Ovary (tissue), 9 donors: ENCODE results near the gene TRAPPC8. TPM values are rescaled to one million over a fixed set of nuclear protein-coding genes. Genes with fewer than 3 reads are reported as not detected.

ENCODE experiments used
- DNase-seq, 5 donors: peaks; one replicate each; pipeline ENCODE4 v3.0.0-alpha.2; 2019 to 2020
- H3K27ac ChIP-seq, 2 donors: fragments of 200-600 bp; one replicate each; pipeline versions ENCODE4 v1.5.1 to v1.8.0; 2019 to 2022
- H3K27me3 ChIP-seq: fragments of 200-600 bp; one replicate; pipeline ENCODE4 v1.8.0; 2022
- H3K36me3 ChIP-seq: fragments of 200-600 bp; sonication (generic); one replicate; pipeline ENCODE4 v1.5.1; 2019
- H3K4me1 ChIP-seq: one replicate; pipeline ENCODE4 v1.8.1; 2013; ENCODE audit warnings: mild to moderate bottlenecking, moderate library complexity; ENCODE audit not compliant: insufficient read depth
- H3K4me3 ChIP-seq: fragments of 200-600 bp; sonication (generic); one replicate; pipeline ENCODE4 v1.5.1; 2017
- H3K9me3 ChIP-seq, 2 donors: fragments of 200-600 bp in 1 of 2; sonication (generic) in 1 of 2; one replicate each; pipeline versions ENCODE4 v1.5.1 to v1.8.1; 2013 to 2019; ENCODE audit warnings: mild to moderate bottlenecking in 1 of 2, moderate library complexity in 1 of 2
- EP300 ChIP-seq: sonication (generic); formaldehyde crosslinking; IDR thresholded peaks from one replicate; pipeline ENCODE4 v1.6.1; 2017; ENCODE audit warnings: antibody characterized with exemption
- POLR2A ChIP-seq: fragments of 450-650 bp; IDR thresholded peaks from one replicate; pipeline ENCODE4 v1.6.1; 2017; ENCODE audit warnings: antibody characterized with exemption, mild to moderate bottlenecking, moderate library complexity
- WGBS, 3 donors: extraction: QIAGEN DNeasy Blood & Tissue Kit in 1 of 3; methylation state at CpG; one replicate each; pipeline versions ENCODE4 v1.1.5 to v1.1.7; 2013 to 2017; 5-methylcytosine and 5-hydroxymethylcytosine counted together
- intact Hi-C, 4 donors: fragments of 100-400 bp; cut with DNase I; formaldehyde crosslinking; loops; one replicate each; pipeline versions ENCODE4 v1.11.0 to v1.15.1; 2022 to 2023
- polyA plus RNA-seq, 2 donors: library from polyadenylated mRNA; stranded (reverse); fragments of 200-250 nt in 1 of 2; fragments of 350-450 nt in 1 of 2; fragmentation: Illumina TruSeq in 1 of 2; extraction: RNeasy Lipid Tissue Mini Kit (QIAGEN cat#74804) in 1 of 2; gene quantifications; one replicate each; pipeline ENCODE4 v1.2.3, GENCODE V29; 2013 to 2014
- total RNA-seq, 7 donors: library from RNA; depleted of rRNA in 2 of 7; stranded (reverse); fragments of >200 nt in 2 of 7; fragmentation: NEBNext Ultra II Directional in 3 of 7; extraction: Animal tissue kit (Norgen Biotek cat#: 25700) in 3 of 7; gene quantifications; one replicate each; pipeline versions ENCODE4 v1.1.0 to v1.2.4, GENCODE V29; 2016 to 2023
- TF ChIP-seq, protein P1 (sequence below), 3 donors: fragments of 450-650 bp in 2 of 3; fragments of 200-600 bp in 1 of 3; IDR thresholded peaks; one replicate each; pipeline versions ENCODE4 v1.5.1 to v1.8.0; 2016 to 2022; ENCODE audit warnings: antibody characterized with exemption in 3 of 3, mild to moderate bottlenecking in 1 of 3
- donor health status: DM: no; HTN: no; CAD: no; lungs with moderate emphysema.
- donor health status: DM: no; HTN: no; CAD: no.
- donor health status: Bipolar disorder and iron deficiency.
- donor health status: DM: yes; HTN: yes; CAD: no.
- donor health status: DM: no; HTN: no; CAD: no.
- donor health status: DM: yes; HTN: yes; CAD: no.

The TRAPPC8 gene
- total and polyA plus RNA-seq, 9 donors: 15.5 to 47.1 (median 31.1) TPM

DNA sequence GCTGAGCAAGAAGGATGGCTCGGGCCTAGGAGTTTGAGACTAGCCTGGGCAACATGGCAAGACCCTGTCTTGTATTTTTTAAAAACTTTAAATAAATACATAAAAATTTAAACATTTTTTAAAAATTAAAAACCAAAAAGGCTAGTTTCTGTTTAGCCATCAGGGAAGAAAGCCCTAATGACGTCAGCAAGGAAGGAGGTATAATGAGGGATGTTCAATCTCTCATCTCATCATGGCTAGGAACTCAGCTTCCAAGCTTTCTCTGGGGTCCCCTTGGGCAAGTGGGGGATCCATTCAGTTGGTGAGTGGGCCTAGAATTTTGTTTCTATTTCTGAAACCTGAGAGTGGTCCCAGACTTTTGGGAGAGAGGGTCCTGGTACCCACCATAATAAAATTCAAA lies 147.2 kb downstream of the TRAPPC8 start:
- TF ChIP-seq EP300: no peak
- no peak for TF ChIP-seq POLR2A
- TF ChIP-seq, protein P1, sequence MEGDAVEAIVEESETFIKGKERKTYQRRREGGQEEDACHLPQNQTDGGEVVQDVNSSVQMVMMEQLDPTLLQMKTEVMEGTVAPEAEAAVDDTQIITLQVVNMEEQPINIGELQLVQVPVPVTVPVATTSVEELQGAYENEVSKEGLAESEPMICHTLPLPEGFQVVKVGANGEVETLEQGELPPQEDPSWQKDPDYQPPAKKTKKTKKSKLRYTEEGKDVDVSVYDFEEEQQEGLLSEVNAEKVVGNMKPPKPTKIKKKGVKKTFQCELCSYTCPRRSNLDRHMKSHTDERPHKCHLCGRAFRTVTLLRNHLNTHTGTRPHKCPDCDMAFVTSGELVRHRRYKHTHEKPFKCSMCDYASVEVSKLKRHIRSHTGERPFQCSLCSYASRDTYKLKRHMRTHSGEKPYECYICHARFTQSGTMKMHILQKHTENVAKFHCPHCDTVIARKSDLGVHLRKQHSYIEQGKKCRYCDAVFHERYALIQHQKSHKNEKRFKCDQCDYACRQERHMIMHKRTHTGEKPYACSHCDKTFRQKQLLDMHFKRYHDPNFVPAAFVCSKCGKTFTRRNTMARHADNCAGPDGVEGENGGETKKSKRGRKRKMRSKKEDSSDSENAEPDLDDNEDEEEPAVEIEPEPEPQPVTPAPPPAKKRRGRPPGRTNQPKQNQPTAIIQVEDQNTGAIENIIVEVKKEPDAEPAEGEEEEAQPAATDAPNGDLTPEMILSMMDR (IDR thresholded peaks at IDR 0.05): no peak
- WGBS, 3 donors: 77 to 88% (median 84%) methylated on average over 2 of the region's 2 CpGs

GRCh38 chr18:31793531-31793930 lies 149.4 kb downstream of the TRAPPC8 start:
- TF ChIP-seq EP300: no peak
- TF ChIP-seq, protein P1 (IDR thresholded peaks at IDR 0.05): no peak
- Histone ChIP-seq H3K36me3 (no peaks in the 10 kb centered on the region), H3K27ac (no peak overlapping the region), H3K4me3 (no peak overlapping the region), H3K9me3 (no peaks in the 10 kb centered on the region), H3K27me3 (no peaks in the 10 kb centered on the region), H3K4me1 (no peaks in the 10 kb centered on the region)
- intact Hi-C loops: no loop called here
- DNase-seq: no peak

More for the DNA sequence above, 147.2 kb downstream of the TRAPPC8 start:
- no peaks in the 10 kb centered on the region for H3K4me1 ChIP-seq
- no peaks in the 10 kb centered on the region for H3K36me3 ChIP-seq
- no peaks in the 10 kb centered on the region for H3K9me3 ChIP-seq
- no peak for DNase-seq
- intact Hi-C loops: no loop called here
- H3K27ac ChIP-seq: no peak overlapping the region
- H3K27me3 ChIP-seq: no peaks in the 10 kb centered on the region
- no peak overlapping the region for H3K4me3 ChIP-seq

GRCh38 chr18:31792580-31792911 lies 150.4 kb downstream of the TRAPPC8 start:
- intact Hi-C loops: no loop called here
- TF ChIP-seq POLR2A (no peak), EP300 (no peak)
- TF ChIP-seq, protein P1 (IDR thresholded peaks at IDR 0.05): no peak
- WGBS, 3 donors: 91 to 99% (median 97%) methylated on average over 2 of the region's 2 CpGs

DNA sequence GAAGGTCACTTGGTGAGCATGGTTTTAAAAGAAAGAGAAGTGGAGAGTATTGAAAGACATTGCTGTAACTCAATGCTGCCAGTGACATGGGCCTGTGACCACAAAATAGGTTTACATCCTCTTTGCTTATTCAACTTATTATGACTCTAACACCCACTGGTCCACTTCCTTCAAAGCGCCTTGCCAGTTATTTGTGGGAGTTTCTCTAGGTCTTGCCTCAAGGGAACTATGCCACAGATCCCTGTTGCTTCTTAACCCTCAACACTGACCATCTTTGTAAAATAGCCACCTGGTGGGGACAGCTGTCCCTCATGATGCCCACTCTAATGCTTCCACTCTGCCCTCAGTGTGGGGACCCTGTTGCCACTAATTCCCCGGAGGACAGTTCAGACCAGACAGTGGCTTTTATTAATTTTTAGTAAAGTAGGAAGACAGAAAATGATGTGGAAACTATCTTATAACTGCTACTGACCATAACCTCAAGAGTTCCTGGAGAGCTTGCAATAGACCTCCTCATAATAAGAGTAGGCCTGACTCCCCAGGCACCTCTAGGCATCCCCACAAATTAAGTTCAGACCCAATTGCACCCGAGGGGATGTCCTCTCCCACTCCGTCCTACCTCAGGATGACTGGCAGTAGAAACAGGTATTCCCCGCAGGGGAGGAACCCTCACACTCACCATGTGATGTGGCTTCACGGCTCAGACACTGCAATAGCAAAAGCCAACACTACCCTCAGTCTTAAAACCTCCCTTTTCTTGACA lies 150.9 kb downstream of the TRAPPC8 start:
- Histone ChIP-seq H3K27me3 (no peaks in the 10 kb centered on the region), H3K9me3 (no peaks in the 10 kb centered on the region), H3K4me3 (no peak overlapping the region), H3K36me3 (no peaks in the 10 kb centered on the region), H3K27ac (no peak overlapping the region), H3K4me1 (no peaks in the 10 kb centered on the region)
- intact Hi-C loops: no loop called here
- no peak for DNase-seq
- TF ChIP-seq, protein P1 (IDR thresholded peaks at IDR 0.05): no peak
- TF ChIP-seq EP300 (no peak), POLR2A (no peak)
- WGBS, 3 donors: 87 to 93% (median 88%) methylated on average over 6 of the region's 6 CpGs

More at GRCh38 chr18:31792580-31792911, 150.4 kb downstream of the TRAPPC8 start:
- DNase-seq: no peak
- no peak overlapping the region for H3K4me3 ChIP-seq
- no peaks in the 10 kb centered on the region for H3K9me3 ChIP-seq
- no peaks in the 10 kb centered on the region for H3K36me3 ChIP-seq
- H3K27me3 ChIP-seq: no peaks in the 10 kb centered on the region
- H3K27ac ChIP-seq: no peak overlapping the region
- H3K4me1 ChIP-seq: no peaks in the 10 kb centered on the region
